Trophoblast cell (in vitro differentiated cells and primary cell): ENCODE results near the gene GYG2.

Experiments used
- DNase-seq, 2 donors: peaks; one replicate each; pipeline ENCODE4 v3.0.0-alpha.2; 2016
- H2AFZ ChIP-seq: 2 replicates; pipeline ENCODE4 v1.6.1; 2013; ENCODE audit warnings: low read length, moderate library complexity, mild to moderate bottlenecking; ENCODE audit not compliant: insufficient read depth, poor library complexity
- H2AK5ac ChIP-seq: 2 replicates; pipeline ENCODE4 v1.6.1; 2013; ENCODE audit warnings: mild to moderate bottlenecking, low read length
- H2BK120ac ChIP-seq: 2 replicates; pipeline ENCODE4 v1.6.1; 2013; ENCODE audit warnings: low read length, mild to moderate bottlenecking, moderate library complexity; ENCODE audit not compliant: insufficient read depth, poor library complexity
- H2BK12ac ChIP-seq: 2 replicates; pipeline ENCODE4 v1.6.1; 2013; ENCODE audit warnings: mild to moderate bottlenecking, low read length, moderate library complexity
- H2BK5ac ChIP-seq: 2 replicates; pipeline ENCODE4 v1.6.1; 2013; ENCODE audit warnings: low read length, low read depth, moderate library complexity, mild to moderate bottlenecking; ENCODE audit not compliant: poor library complexity
- H3K14ac ChIP-seq: 2 replicates; pipeline ENCODE4 v1.6.1; 2013; ENCODE audit warnings: mild to moderate bottlenecking, low read length
- H3K18ac ChIP-seq: 2 replicates; pipeline ENCODE4 v1.6.1; 2013; ENCODE audit warnings: mild to moderate bottlenecking, low read length
- H3K23ac ChIP-seq: 2 replicates; pipeline ENCODE4 v1.6.1; 2013; ENCODE audit warnings: low read length
- H3K27ac ChIP-seq: 2 replicates; pipeline ENCODE4 v1.5.1; 2013; ENCODE audit warnings: low read depth, mild to moderate bottlenecking, inconsistent platforms, low read length, moderate library complexity
- H3K27me3 ChIP-seq: 2 replicates; pipeline ENCODE4 v1.6.1; 2013; ENCODE audit warnings: inconsistent platforms, mild to moderate bottlenecking, low read length, moderate library complexity; ENCODE audit not compliant: insufficient read depth
- H3K36me3 ChIP-seq, 2 experiments: 1 replicate in 1 of 2; 2 replicates in 1 of 2; pipeline ENCODE4 v1.6.1; 2013; ENCODE audit warnings: low read length in 2 of 2, mild to moderate bottlenecking in 2 of 2, moderate library complexity in 1 of 2; ENCODE audit not compliant: insufficient read depth in 2 of 2, control insufficient read depth in 1 of 2
- H3K4ac ChIP-seq: 2 replicates; pipeline ENCODE4 v1.6.1; 2013; ENCODE audit warnings: low read depth, mild to moderate bottlenecking, low read length, moderate library complexity
- H3K4me1 ChIP-seq, 2 experiments: 1 replicate in 1 of 2; 2 replicates in 1 of 2; pipeline ENCODE4 v1.6.1; 2013; ENCODE audit warnings: low read length in 2 of 2, mild to moderate bottlenecking in 2 of 2, moderate library complexity in 1 of 2; ENCODE audit not compliant: insufficient read depth in 2 of 2, control insufficient read depth in 1 of 2
- H3K4me2 ChIP-seq: 2 replicates; pipeline ENCODE4 v1.6.1; 2013; ENCODE audit warnings: inconsistent platforms, mild to moderate bottlenecking, low read length, moderate library complexity
- H3K4me3 ChIP-seq: 2 replicates; pipeline ENCODE4 v1.5.1; 2013; ENCODE audit warnings: mild to moderate bottlenecking, low read depth, low read length, inconsistent platforms
- H3K79me1 ChIP-seq: one replicate; pipeline ENCODE4 v1.6.1; 2013; ENCODE audit warnings: low read length
- H3K79me2 ChIP-seq: 2 replicates; pipeline ENCODE4 v1.6.1; 2013; ENCODE audit warnings: low read length, mild to moderate bottlenecking; ENCODE audit not compliant: control insufficient read depth, insufficient read depth, poor library complexity
- H3K9ac ChIP-seq: 2 replicates; pipeline ENCODE4 v1.6.1; 2013; ENCODE audit warnings: mild to moderate bottlenecking, low read length
- H3K9me3 ChIP-seq: 2 replicates; pipeline ENCODE4 v1.6.1; 2013; ENCODE audit warnings: low read depth, mild to moderate bottlenecking, control low read depth, inconsistent platforms, low read length; ENCODE audit not compliant: insufficient read depth
- H4K12ac ChIP-seq: 2 replicates; pipeline ENCODE4 v1.6.1; 2013; ENCODE audit warnings: low read depth, mild to moderate bottlenecking, low read length, moderate library complexity
- H4K8ac ChIP-seq: 2 replicates; pipeline ENCODE4 v1.6.1; 2013; ENCODE audit warnings: low read depth, mild to moderate bottlenecking, low read length, moderate library complexity
- H4K91ac ChIP-seq: one replicate; pipeline ENCODE4 v1.6.1; 2013; ENCODE audit warnings: low read depth, mild to moderate bottlenecking, low read length, moderate library complexity
- WGBS: extraction: QIAGEN DNeasy Blood & Tissue Kit; methylation state at CpG from one replicate; pipeline ENCODE4 v1.1.7; 2013; ENCODE audit warnings: missing lambda C conversion rate; ENCODE audit not compliant: insufficient read length, insufficient coverage; ENCODE audit errors: extremely low coverage; 5-methylcytosine and 5-hydroxymethylcytosine counted together

GYG2 gene

DNA sequence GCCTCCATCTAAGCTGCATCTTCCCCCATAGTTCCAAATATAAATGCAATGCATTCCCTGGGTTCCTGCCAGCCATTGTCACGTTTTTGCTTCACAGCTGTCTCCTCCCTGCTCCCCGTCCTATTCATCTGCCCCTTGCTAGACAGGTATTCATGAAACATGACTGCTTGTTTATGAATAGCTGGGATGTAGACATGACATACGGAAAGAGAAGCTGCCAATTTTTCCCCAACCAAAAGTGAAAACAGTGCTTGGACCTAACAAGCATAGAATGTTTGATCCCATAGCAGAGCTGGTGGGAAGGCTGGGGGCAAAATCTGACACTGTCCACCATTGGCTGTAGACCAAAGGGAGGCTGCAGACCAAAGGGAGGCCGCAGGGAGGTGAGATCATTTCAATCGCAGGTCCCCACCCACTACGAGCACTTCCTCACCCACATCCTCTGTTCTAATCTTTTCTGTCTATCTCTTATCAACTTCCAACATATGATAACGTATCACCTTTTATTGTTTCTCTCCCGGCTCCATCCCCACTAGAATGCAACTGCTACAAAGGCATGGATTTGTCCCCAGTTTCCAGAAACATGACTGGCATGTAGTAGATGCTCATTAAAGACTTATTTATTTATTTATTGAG lies 8.5 kb upstream of the GYG2 start:
- Histone ChIP-seq H3K79me2 (no peaks in the 10 kb centered on the region), H2AK5ac (no peak overlapping the region), H3K4me2 (no peak overlapping the region), H2BK120ac (no peak overlapping the region), H2BK5ac (no peak overlapping the region), H3K14ac (no peak overlapping the region), H3K79me1 (no peaks in the 10 kb centered on the region), H3K4ac (no peak overlapping the region), H3K27ac (no peak overlapping the region), H2BK12ac (no peak overlapping the region), H3K27me3 (no peaks in the 10 kb centered on the region), H4K91ac (no peak overlapping the region), H4K8ac (no peak overlapping the region), H3K9me3 (no peaks in the 10 kb centered on the region), H3K36me3 (no peaks in the 10 kb centered on the region), H4K12ac (no peak overlapping the region), H3K9ac (no peak overlapping the region), H3K4me1 (no peaks in the 10 kb centered on the region), H2AFZ (no peak overlapping the region), H3K18ac (no peak overlapping the region), H3K4me3 (no peak overlapping the region), H3K23ac (no peak overlapping the region)
- DNase-seq, result peak in 1 of 2 donors; percentile 13
- no CpG with 5 or more reads among the region's 8 CpGs for WGBS

DNA sequence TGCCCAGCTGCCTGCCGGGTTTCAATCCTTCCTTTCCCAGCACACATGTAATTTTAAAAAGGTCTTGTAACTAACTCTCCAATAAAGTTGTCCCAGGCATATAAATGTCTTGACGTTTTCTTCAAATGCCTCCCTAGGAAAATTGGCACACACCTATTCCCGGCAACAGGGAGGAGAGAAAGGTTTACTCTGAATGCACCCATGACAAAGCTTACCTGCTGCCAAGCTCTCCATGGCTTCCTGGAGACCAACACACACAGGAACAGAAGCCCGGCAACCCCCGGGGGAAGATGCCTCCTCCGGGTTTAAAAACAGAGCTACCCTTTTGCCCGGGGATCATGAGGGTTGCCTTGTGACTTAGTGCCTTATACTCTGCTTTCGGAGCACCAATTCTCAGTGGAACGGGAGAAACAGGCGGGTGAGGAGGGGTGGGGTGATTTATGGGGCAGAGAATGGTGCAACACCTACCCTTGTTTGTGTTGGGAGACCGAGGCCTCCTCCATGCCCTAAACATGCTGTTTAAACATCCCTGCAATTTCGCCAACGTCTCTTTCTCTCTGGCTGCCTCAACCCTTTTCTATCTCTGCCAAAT lies 4.8 kb upstream of the GYG2 start:
- no peak overlapping the region for H2BK5ac ChIP-seq
- H3K27me3 ChIP-seq, result no peaks in the 10 kb centered on the region
- H2BK120ac ChIP-seq, result no peak overlapping the region
- no peak for DNase-seq
- no peak overlapping the region for H3K27ac ChIP-seq
- no peak overlapping the region for H4K12ac ChIP-seq
- H2AFZ ChIP-seq, result no peak overlapping the region
- no peak overlapping the region for H2BK12ac ChIP-seq
- H3K36me3 ChIP-seq, result no peaks in the 10 kb centered on the region
- no peak overlapping the region for H3K23ac ChIP-seq
- H4K8ac ChIP-seq, result no peak overlapping the region
- H3K79me1 ChIP-seq, result no peaks in the 10 kb centered on the region
- no peak overlapping the region for H3K9ac ChIP-seq
- no peaks in the 10 kb centered on the region for H3K79me2 ChIP-seq
- H3K9me3 ChIP-seq, result no peaks in the 10 kb centered on the region
- H3K4me3 ChIP-seq, result no peak overlapping the region
- WGBS, result no CpG with 5 or more reads among the region's 13 CpGs
- no peak overlapping the region for H3K18ac ChIP-seq
- H2AK5ac ChIP-seq, result no peak overlapping the region
- H3K4me1 ChIP-seq, result no peaks in the 10 kb centered on the region
- H3K4ac ChIP-seq, result no peak overlapping the region
- no peak overlapping the region for H3K4me2 ChIP-seq
- H4K91ac ChIP-seq, result no peak overlapping the region
- H3K14ac ChIP-seq, result no peak overlapping the region

DNA sequence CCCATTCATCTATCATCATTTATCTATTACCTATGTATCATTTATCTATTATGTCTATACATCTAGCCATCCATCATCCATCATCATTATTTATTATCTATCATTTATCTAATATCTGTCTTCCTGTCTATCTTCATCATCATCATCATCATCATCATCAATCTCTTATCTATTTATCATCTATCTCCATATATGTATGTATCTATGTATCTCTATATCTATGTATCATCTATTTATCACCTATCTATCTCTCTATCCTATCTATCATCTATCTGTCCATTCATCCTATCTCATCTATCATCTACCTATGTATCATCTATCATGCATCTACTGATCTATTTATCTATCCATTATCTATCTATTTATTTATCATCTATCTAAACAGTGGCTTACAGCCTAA lies 3.8 kb upstream of the GYG2 start:
- Histone ChIP-seq H3K4me1 (peaks cover 0 to 5% of the 10 kb centered on the region in 2 experiments), H3K36me3 (no peaks in the 10 kb centered on the region), H3K18ac (no peak overlapping the region), H3K4ac (no peak overlapping the region), H3K79me2 (peaks cover 3% of the 10 kb centered on the region), H3K9ac (no peak overlapping the region), H3K4me3 (no peak overlapping the region), H3K9me3 (no peaks in the 10 kb centered on the region), H3K4me2 (no peak overlapping the region), H2AK5ac (no peak overlapping the region), H4K91ac (no peak overlapping the region), H4K8ac (no peak overlapping the region), H2BK120ac (no peak overlapping the region), H3K23ac (no peak overlapping the region), H3K79me1 (peaks cover 3% of the 10 kb centered on the region), H3K27me3 (no peaks in the 10 kb centered on the region), H4K12ac (no peak overlapping the region), H2BK12ac (no peak overlapping the region), H3K27ac (no peak overlapping the region), H2BK5ac (no peak overlapping the region), H2AFZ (no peak overlapping the region), H3K14ac (no peak overlapping the region)
- DNase-seq, result no peak

DNA sequence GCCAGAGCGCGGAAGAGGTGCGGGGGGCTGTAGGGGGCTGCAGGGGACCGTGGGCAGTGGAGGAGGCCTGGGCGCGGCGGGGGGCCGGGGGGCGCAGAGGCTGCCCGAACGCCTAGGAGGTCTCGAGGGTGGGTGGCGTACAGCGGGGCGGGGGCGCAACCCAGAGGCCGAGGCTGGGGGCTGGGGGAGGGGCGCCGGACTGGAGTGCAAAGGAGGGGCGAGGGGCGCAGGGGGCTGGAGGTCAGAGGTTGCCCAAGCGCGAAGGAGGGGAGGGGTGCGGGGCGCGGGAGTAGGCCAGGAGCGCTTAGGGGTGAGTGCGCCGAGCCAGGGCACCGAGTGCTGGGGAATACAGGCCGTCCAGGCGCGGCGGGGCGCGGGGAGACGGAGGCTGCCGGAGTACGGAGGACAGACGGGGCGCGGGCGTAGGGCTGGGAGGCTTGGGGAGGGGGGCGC lies 255 bp downstream of the GYG2 start:
- no CpG with 5 or more reads among the region's 44 CpGs for WGBS
- Histone ChIP-seq H3K36me3 (peaks cover 0 to 6% of the 10 kb centered on the region in 2 experiments), H3K79me2 (peaks cover 3% of the 10 kb centered on the region), H3K4ac (no peak overlapping the region), H3K27me3 (no peaks in the 10 kb centered on the region), H2BK12ac (no peak overlapping the region), H2AFZ (no peak overlapping the region), H3K4me2 (peak overlapping the region; percentile 64), H3K18ac (no peak overlapping the region), H3K27ac (no peak overlapping the region), H3K9me3 (no peaks in the 10 kb centered on the region), H4K8ac (peak overlapping the region; percentile 13), H2BK5ac (no peak overlapping the region), H3K79me1 (peaks cover 3% of the 10 kb centered on the region), H4K12ac (peak overlapping the region; percentile 27), H2AK5ac (no peak overlapping the region), H3K4me3 (peak overlapping the region; percentile 83), H3K4me1 (peaks cover 0 to 7% of the 10 kb centered on the region in 2 experiments), H2BK120ac (no peak overlapping the region), H3K14ac (peak overlapping the region; percentile 32), H3K9ac (no peak overlapping the region), H4K91ac (peak overlapping the region; percentile 4), H3K23ac (no peak overlapping the region)
- no peak for DNase-seq
